IMR-90 (cell line): Measurements from ENCODE around the gene OR6B1.

Experiments
- RCOR1 ChIP-seq: IDR thresholded peaks from 2 replicates; pipeline ENCODE4 v1.6.1; 2012; ENCODE audit warnings: mild to moderate bottlenecking, low read length, improper control_type of control experiment; ENCODE audit not compliant: insufficient replicate concordance
- RFX5 ChIP-seq: IDR thresholded peaks from 2 replicates; pipeline ENCODE4 v1.8.0; 2012; ENCODE audit warnings: low read depth, mild to moderate bottlenecking, low read length, moderate library complexity
- TF ChIP-seq, protein P1 (sequence below): conservative IDR thresholded peaks from 2 replicates; pipeline ENCODE4 v1.5.1; 2012; ENCODE audit warnings: mild to moderate bottlenecking, low read depth, low read length, improper control_type of control experiment

DNA sequence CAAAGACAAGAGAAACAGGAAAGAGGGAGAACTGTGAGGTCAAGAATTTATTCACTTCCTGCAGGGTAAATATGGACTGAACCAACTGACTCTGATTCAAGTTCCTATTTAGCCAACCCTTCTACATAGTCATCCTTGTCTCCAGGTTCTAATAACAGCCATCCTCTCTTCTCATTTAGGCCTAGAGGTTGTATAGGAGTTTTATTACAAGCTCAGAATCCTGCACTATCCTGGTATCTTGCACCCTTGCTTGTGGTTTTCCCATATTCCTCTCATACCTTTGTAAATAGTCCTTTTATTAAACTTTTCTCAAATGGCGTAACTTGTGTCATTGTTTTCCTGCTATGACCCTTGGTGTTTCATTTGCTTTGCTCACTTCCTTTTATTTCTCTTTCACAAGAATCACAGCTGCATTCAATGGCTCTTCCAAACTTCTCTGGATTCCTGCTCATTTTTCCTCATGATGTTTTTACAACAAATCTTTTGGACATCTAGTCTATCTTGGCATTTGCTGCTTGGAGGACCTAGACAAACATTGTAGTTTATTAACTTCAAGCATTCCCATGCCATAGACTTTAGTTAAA is 36.3 kb downstream of the OR6B1 start:
- TF ChIP-seq RFX5 (no peak), RCOR1 (no peak)
- TF ChIP-seq, protein P1, sequence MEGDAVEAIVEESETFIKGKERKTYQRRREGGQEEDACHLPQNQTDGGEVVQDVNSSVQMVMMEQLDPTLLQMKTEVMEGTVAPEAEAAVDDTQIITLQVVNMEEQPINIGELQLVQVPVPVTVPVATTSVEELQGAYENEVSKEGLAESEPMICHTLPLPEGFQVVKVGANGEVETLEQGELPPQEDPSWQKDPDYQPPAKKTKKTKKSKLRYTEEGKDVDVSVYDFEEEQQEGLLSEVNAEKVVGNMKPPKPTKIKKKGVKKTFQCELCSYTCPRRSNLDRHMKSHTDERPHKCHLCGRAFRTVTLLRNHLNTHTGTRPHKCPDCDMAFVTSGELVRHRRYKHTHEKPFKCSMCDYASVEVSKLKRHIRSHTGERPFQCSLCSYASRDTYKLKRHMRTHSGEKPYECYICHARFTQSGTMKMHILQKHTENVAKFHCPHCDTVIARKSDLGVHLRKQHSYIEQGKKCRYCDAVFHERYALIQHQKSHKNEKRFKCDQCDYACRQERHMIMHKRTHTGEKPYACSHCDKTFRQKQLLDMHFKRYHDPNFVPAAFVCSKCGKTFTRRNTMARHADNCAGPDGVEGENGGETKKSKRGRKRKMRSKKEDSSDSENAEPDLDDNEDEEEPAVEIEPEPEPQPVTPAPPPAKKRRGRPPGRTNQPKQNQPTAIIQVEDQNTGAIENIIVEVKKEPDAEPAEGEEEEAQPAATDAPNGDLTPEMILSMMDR: no peak
